Measurements from ENCODE around the gene PRR16.

DNA sequence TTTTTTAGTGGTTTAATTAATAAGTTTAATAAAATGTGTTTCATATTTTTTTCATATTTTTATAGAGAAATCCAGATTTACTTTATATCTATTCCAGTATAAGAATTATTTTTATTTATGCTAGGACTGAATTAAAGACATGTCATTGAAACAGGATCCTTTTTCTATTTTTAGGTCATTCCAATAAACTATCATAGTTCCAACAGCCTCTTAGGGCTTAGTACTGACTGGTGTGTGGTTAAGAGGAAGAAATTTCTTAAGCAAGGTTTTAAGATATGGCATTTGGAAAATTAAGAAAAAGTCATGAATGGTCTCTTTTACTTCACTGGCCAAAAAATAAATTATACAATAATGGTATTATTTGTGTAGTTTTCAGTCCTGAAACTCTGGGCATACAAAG, 31.2 kb upstream of the PRR16 start:
- TF ChIP-seq CTCF (IDR thresholded peaks at IDR 0.05) (no peak), POLR2A (IDR thresholded peaks at IDR 0.05) (no peak)

All from esophagus squamous epithelium (tissue), 4 donors.